Measurements from ENCODE around the gene KCNH5. TPM values are rescaled to one million over a fixed set of nuclear protein-coding genes. Genes with fewer than 3 reads are reported as not detected.

The KCNH5 gene
- total RNA-seq, 2 donors from 2014 or later, result 0.06 TPM; not detected in 1

- intact Hi-C loops (cut with DNase I, micrococcal nuclease), result no loop called here
- DNase-seq (no peak), ATAC-seq (no peak)
Measured at GRCh38 chr14:63012171-63012570, 33.1 kb downstream of the KCNH5 start.

- intact Hi-C loops (cut with DNase I, micrococcal nuclease), result no loop called here
- no peak for ATAC-seq
- no peak for DNase-seq
Measured at GRCh38 chr14:63011623-63012022, 33.6 kb downstream of the KCNH5 start.

DNA sequence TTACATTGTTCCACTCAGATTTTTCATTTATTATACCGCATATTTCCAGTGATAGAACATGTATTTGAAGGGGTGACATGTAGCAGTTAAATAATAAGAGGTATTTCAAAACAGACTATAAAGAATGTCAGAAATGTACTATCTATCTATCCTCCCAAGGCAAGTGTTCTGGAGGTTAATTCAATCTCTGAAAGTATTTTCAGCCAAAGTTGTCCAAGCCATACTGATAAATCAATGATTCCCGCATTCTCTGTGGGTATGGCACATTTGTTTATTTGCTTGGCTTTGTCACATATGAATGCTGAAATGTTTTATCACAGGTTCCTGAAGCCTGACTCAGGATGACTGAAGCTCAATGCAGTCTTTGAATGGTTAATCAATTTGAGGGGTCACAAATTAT is 35.8 kb downstream of the KCNH5 start:
- intact Hi-C loops (cut with DNase I, micrococcal nuclease), result no loop called here
- DNase-seq (no peak), ATAC-seq (no peak)

- intact Hi-C loops (cut with DNase I, micrococcal nuclease), result no loop called here
- ATAC-seq, result no peak
- no peak for DNase-seq
Measured at GRCh38 chr14:63006531-63006930, 38.7 kb downstream of the KCNH5 start.

- DNase-seq, result no peak
- intact Hi-C loops (cut with DNase I, micrococcal nuclease), result no loop called here
Measured at GRCh38 chr14:62994096-62994495, 51.2 kb downstream of the KCNH5 start.

DNA sequence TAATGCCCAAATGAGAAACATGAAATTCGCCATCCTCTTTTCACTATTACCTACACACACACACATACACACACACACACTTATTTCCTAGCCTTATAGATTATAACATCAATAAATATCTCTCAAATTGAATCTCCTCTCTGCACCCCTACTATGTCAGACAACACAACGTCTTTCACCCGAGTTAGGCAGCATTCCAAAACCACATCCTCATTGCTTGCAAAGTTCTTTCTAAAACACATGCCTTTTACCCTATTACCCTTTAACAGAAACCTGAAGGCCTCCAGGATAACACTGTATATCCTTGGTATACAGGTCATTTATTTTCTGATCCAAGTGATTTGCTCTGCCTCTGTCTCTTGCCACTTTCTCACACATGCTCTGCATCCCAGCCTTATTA is 56.3 kb downstream of the KCNH5 start:
- no peak for DNase-seq
- no peak for ATAC-seq
- intact Hi-C loops (cut with DNase I, micrococcal nuclease), result no loop called here

More at GRCh38 chr14:62994096-62994495, 51.2 kb downstream of the KCNH5 start:
- ATAC-seq, result no peak

DNA sequence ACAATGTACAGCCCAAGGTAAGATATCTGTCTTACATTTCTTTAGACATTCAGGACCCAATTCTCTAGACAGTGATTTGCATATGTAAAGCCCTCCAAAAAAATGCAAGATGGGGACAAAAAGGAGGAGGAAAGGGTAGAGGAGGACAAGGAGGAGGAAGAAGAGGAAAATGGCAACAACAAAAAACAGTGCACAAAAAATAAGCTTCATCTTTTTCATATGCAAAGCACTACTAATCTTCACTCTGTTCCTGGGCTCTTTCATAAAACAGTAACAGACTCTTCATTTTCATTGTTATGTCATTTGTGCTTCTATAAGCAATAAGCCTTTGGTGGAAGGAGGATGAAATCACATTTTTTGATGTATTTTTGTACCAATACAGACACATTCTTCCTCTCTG is 61.4 kb downstream of the KCNH5 start:
- DNase-seq (no peak), ATAC-seq (no peak)
- intact Hi-C loops (cut with DNase I, micrococcal nuclease), result no loop called here

- no peak for DNase-seq
- no peak for ATAC-seq
- intact Hi-C loops (cut with DNase I, micrococcal nuclease), result no loop called here
Measured at GRCh38 chr14:62980693-62981092, 64.6 kb downstream of the KCNH5 start.

- intact Hi-C loops (cut with DNase I, micrococcal nuclease), result no loop called here
- ATAC-seq, result no peak
Measured at GRCh38 chr14:62957562-62957961, 87.7 kb downstream of the KCNH5 start.

DNA sequence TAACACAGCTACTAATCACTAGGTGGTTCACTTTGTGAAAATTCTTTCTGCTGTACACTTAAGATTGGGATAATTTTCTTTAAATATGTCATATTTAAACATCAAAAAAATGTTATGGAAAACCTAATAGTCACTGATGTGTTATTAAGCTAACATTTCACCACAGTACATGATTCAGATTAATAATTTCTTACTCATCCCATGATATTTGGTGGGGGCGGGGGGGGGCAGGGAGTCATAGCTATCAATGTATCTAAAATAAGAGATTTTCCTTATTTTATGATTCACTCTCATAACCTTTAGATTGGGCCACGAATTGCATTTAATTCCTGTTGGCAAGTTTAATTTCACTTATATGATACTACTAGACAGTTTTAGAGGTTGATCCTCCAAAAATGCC is 88.8 kb downstream of the KCNH5 start:
- no peak for DNase-seq
- intact Hi-C loops (cut with DNase I, micrococcal nuclease), result no loop called here
- ATAC-seq, result no peak

More at GRCh38 chr14:62957562-62957961, 87.7 kb downstream of the KCNH5 start:
- DNase-seq, result no peak

- intact Hi-C loops (cut with DNase I, micrococcal nuclease), result no loop called here
- DNase-seq (no peak), ATAC-seq (no peak)
Measured at GRCh38 chr14:62954165-62954564, 91.1 kb downstream of the KCNH5 start.

DNA sequence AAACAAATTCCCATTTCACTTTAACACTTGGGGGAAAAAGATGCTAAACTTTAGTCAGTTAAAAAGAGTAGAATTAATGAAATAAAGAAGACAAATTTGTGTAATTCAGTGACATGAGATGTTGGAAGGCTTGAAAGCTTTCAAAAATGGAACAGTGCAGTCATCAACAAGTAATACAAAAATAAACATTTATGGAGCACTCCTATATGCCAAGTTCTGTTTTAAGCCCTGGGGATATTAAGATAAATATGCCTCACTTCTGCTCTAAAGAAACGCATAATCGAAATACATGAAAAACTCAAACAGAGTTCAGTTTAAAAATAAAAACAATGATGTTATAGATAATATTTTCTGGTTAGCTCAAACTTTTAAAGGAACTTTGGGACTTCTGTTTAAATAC is 93.0 kb downstream of the KCNH5 start:
- ATAC-seq (no peak), DNase-seq (no peak)
- intact Hi-C loops (cut with DNase I, micrococcal nuclease), result no loop called here

GRCh38 chr14:62947301-62947700 is 98.0 kb downstream of the KCNH5 start:
- intact Hi-C loops (cut with DNase I, micrococcal nuclease), result no loop called here
- ATAC-seq (no peak), DNase-seq (no peak)

- DNase-seq, result no peak
- intact Hi-C loops (cut with DNase I, micrococcal nuclease), result no loop called here
- ATAC-seq, result no peak
Measured at GRCh38 chr14:62946221-62946620, 99.0 kb downstream of the KCNH5 start.

- ATAC-seq (no peak), DNase-seq (no peak)
- intact Hi-C loops (cut with DNase I, micrococcal nuclease), result no loop called here
Measured at GRCh38 chr14:62943202-62943601, 102.1 kb downstream of the KCNH5 start.

DNA sequence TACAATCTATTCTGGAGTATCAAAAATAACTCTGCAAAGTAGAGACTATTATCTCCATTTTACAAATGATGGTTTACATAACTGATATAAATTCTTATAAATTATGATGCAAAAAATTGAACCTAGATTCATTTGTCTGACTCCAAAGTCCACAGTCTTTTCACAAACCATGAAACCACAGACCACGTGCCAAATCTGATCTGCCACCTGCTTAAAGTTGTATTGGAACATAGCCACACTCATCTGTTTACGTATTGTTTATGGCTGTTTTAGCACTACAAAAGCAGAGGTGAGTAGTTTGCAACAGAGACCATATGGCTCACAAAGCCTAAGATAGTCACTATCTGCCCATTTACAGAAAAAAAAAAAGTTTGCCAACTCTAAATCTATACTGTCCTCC is 105.3 kb downstream of the KCNH5 start:
- DNase-seq (no peak), ATAC-seq (no peak)
- intact Hi-C loops (cut with DNase I, micrococcal nuclease), result no loop called here

DNA sequence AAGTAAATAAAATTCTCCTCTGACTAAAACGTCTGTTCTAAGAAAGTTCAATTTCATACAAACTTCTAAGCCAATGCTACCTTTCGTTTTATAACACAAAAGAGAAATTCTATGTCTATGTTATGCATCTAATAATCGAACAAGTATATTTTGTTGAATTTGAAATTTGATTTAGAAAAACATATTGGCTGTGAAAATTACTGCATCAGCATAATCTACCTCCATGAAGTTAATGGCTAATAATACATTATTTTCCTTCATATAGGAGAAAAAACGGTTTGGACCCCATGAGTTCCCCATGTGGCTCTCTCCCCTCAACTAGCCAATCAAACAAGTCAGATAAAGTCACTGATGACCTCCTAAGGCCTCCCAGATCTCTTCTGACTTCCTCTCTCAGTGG is 106.5 kb downstream of the KCNH5 start:
- DNase-seq, result no peak
- no peak for ATAC-seq
- intact Hi-C loops (cut with DNase I, micrococcal nuclease), result no loop called here

GRCh38 chr14:62934439-62934838 is 110.8 kb downstream of the KCNH5 start:
- no peak for ATAC-seq
- intact Hi-C loops (cut with DNase I, micrococcal nuclease), result no loop called here
- no peak for DNase-seq

- ATAC-seq (no peak), DNase-seq (no peak)
- intact Hi-C loops (cut with DNase I, micrococcal nuclease), result no loop called here
Measured at GRCh38 chr14:62921466-62921865, 123.8 kb downstream of the KCNH5 start.

- intact Hi-C loops (cut with DNase I, micrococcal nuclease), result no loop called here
- ATAC-seq, result no peak
Measured at GRCh38 chr14:62916551-62916950, 128.7 kb downstream of the KCNH5 start.

GRCh38 chr14:62914873-62915272 is 130.4 kb downstream of the KCNH5 start:
- ATAC-seq (no peak), DNase-seq (no peak)
- intact Hi-C loops (cut with DNase I, micrococcal nuclease), result no loop called here

More at GRCh38 chr14:62916551-62916950, 128.7 kb downstream of the KCNH5 start:
- DNase-seq, result no peak

DNA sequence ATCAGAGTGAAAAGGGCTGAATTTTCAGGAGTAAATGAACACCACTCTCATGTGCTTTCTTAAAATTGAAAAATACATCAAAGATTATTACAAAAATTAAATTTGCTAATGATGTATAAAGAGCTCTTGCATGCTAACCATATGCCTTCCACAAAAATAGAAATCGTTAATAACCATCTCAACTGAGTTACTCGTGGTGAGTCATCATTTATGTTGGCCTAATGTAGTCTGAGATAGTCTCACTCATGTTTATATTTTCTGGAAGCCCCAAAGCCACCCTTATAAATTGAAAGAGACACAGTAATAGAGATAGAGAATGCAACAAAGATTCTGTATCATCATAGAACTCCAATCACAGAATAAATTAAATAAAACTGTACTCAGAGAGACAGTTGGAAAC is 131.2 kb downstream of the KCNH5 start:
- DNase-seq, result no peak
- intact Hi-C loops (cut with DNase I, micrococcal nuclease), result no loop called here
- no peak for ATAC-seq

Measured in left colon (tissue), 2 donors.